ENCODE data around the gene RUFY3. TPM values are rescaled to one million over a fixed set of nuclear protein-coding genes. Genes with fewer than 3 reads are reported as not detected.
"Not testable (repeated sequence)": the region's sequence is repeated elsewhere in the genome, so short reads cannot be mapped to it uniquely, and the experiment has no call there.

The RUFY3 gene
- total and polyA plus RNA-seq, 5 donors from 2014 or later = 0.79 to 14.9 (median 1.8) TPM

DNA sequence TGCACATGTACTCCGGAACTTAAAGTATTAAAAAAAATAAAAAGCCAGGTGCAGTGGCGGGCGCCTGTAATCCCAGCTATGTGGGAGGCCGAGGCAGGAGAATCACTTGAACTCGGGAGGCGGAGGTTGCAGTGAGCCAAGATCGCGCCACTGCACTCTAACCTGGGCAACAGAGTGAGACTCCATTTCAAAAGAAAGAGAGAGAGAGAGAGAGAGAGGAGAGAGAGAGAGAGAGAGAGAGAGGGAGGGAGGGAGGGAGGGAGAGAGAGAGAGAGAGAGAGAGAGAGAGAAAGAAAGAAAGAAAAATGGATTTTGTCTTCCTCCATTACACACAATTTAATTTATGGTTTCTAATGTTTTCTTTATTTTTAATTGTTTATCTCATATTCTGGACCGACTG, 11.1 kb downstream of the RUFY3 start:
- not testable (repeated sequence) for H3K4me3 ChIP-seq (ENCODE audit: low read depth, low read length); DNase-seq; H3K27me3 Mint-ChIP-seq; H3K36me3 ChIP-seq (ENCODE audit: control insufficient read depth, insufficient read depth, low read length); H3K9me3 Mint-ChIP-seq; ATAC-seq (ENCODE audit: low read depth in 2 of 2); H3K9me3 ChIP-seq (ENCODE audit: control insufficient read depth in 2 of 2, low read length in 2 of 2); H3K27ac ChIP-seq (ENCODE audit: insufficient read depth, low read length, poor library complexity, severe bottlenecking); H3K36me3 Mint-ChIP-seq; H3K27ac Mint-ChIP-seq; H3K27me3 ChIP-seq (ENCODE audit: control insufficient read depth, insufficient read depth, low read length)
- peak overlapping the region in 1 of 4 donors; percentile 43 for H3K4me3 Mint-ChIP-seq
- H3K4me1 Mint-ChIP-seq = peaks cover 18 to 38% (median 25%) of the 10 kb centered on the region in 4 donors
- H3K4me1 ChIP-seq (ENCODE audit: control insufficient read depth, insufficient read depth, low read length, poor library complexity, severe bottlenecking) = peaks cover 33% of the 10 kb centered on the region

DNA sequence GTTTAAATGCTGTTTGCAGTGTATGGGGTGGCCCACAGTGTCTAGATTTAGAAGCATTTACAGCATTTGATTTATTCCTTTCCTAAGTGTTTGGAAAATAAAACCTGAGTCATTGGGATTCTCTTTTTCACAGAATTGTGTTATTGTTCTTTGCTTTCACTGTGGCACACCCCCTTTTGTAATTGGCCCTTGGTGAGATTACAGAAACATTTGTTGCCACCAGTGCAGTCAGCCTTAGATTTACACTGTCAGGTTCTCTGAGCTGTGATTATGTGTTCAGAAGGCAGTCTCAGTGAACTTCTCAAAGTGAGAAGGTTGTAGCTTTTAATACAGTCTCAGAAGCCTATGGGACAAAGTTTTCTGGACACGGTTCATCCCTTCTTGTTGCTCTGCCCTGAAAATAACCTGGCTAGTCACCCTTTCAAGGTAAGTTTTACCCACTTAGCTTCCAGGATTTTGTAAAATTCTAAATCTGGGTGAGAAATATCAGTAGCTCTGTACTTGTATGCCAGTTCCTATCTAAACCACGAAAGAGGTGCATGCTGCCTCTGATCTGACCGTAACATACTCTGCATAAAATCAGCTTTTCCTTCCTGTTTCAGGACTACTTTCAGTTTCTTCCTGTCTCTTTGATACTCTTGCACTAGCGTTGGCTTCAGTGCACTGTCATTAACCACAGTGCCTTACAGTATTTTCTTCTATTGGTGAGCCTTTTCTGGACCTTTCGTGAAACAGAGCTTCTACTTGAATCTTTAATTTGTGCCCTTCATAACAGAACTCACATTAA, 12.6 kb downstream of the RUFY3 start:
- no peaks in the 10 kb centered on the region for H3K27me3 Mint-ChIP-seq
- DNase-seq = peak in 2 of 3 donors; percentile 60 to 82
- peak overlapping the region; percentile 83 for H3K4me3 ChIP-seq (ENCODE audit: low read depth, low read length)
- H3K4me1 ChIP-seq (ENCODE audit: control insufficient read depth, insufficient read depth, low read length, poor library complexity, severe bottlenecking) = peaks cover 33% of the 10 kb centered on the region
- peak overlapping the region; percentile 59 to 91 (median 66) for H3K4me3 Mint-ChIP-seq
- no peaks in the 10 kb centered on the region for H3K36me3 ChIP-seq (ENCODE audit: control insufficient read depth, insufficient read depth, low read length)
- peak overlapping the region; percentile 65 for H3K27ac ChIP-seq (ENCODE audit: insufficient read depth, low read length, poor library complexity, severe bottlenecking)
- no peaks in the 10 kb centered on the region for H3K27me3 ChIP-seq (ENCODE audit: control insufficient read depth, insufficient read depth, low read length)
- no peaks in the 10 kb centered on the region for H3K36me3 Mint-ChIP-seq
- ATAC-seq (ENCODE audit: low read depth in 2 of 2) = peak; percentile 92 to 93
- H3K9me3 ChIP-seq (ENCODE audit: control insufficient read depth in 2 of 2, low read length in 2 of 2) = no peaks in the 10 kb centered on the region
- peaks cover 18 to 38% (median 25%) of the 10 kb centered on the region in 4 donors for H3K4me1 Mint-ChIP-seq
- no peaks in the 10 kb centered on the region for H3K9me3 Mint-ChIP-seq
- H3K27ac Mint-ChIP-seq = peak overlapping the region; percentile 69 to 96 (median 79)

DNA sequence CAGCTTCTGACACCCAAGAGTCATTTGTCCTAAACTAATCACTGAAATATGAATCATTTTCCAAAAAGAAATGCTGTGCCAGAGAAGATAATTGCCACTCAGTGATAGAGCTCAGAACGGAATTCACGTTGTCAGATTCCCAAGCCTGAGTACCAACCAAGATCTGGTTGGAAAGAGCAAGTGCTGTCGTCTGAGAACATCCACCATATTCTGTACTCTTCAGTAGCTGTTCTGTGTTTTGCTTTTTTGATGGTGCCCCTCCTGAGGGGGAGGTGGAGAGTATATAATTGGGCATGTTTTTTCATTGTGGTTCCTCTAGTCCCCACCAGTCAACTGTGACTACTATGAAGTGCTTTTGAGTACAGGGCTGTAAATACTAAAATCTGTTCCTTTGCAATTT, 13.2 kb downstream of the RUFY3 start:
- no peaks in the 10 kb centered on the region for H3K27me3 Mint-ChIP-seq
- H3K4me1 Mint-ChIP-seq = peaks cover 18 to 38% (median 25%) of the 10 kb centered on the region in 4 donors
- no peaks in the 10 kb centered on the region for H3K36me3 ChIP-seq (ENCODE audit: control insufficient read depth, insufficient read depth, low read length)
- no peaks in the 10 kb centered on the region for H3K27me3 ChIP-seq (ENCODE audit: control insufficient read depth, insufficient read depth, low read length)
- H3K9me3 ChIP-seq (ENCODE audit: control insufficient read depth in 2 of 2, low read length in 2 of 2) = no peaks in the 10 kb centered on the region
- peak overlapping the region; percentile 83 for H3K4me3 ChIP-seq (ENCODE audit: low read depth, low read length)
- H3K27ac ChIP-seq (ENCODE audit: insufficient read depth, low read length, poor library complexity, severe bottlenecking) = peak overlapping the region; percentile 65
- DNase-seq (peak in 1 of 3 donors; percentile 12), ATAC-seq (ENCODE audit: low read depth in 2 of 2) (peak; percentile 26 to 56)
- H3K4me3 Mint-ChIP-seq = peak overlapping the region; percentile 59 to 91 (median 66)
- H3K27ac Mint-ChIP-seq = peak overlapping the region; percentile 69 to 96 (median 79)
- no peaks in the 10 kb centered on the region for H3K9me3 Mint-ChIP-seq
- peaks cover 33% of the 10 kb centered on the region for H3K4me1 ChIP-seq (ENCODE audit: control insufficient read depth, insufficient read depth, low read length, poor library complexity, severe bottlenecking)
- H3K36me3 Mint-ChIP-seq = no peaks in the 10 kb centered on the region

DNA sequence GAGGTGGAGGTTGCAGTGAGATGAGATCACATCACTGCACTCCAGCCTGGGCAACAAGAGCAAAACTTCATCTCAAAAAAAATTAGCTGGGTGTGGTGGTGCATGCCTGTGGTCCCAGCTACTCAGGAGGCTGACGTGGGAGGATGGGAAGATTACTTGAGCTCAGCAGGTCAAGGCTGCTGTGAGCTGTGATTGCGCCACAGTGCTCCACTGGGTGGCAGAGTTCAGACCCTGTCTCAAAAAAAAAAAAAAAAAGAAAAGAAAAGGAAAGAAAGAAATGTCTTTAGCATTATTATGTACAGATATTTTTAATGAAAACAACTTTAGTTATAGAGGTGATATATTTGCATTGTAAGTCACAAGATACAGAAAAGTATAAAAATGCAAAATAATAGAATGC, 14.2 kb downstream of the RUFY3 start:
- not testable (repeated sequence) for H3K9me3 ChIP-seq (ENCODE audit: control insufficient read depth in 2 of 2, low read length in 2 of 2); H3K9me3 Mint-ChIP-seq; H3K36me3 ChIP-seq (ENCODE audit: control insufficient read depth, insufficient read depth, low read length); H3K27me3 ChIP-seq (ENCODE audit: control insufficient read depth, insufficient read depth, low read length); H3K27ac ChIP-seq (ENCODE audit: insufficient read depth, low read length, poor library complexity, severe bottlenecking); H3K27me3 Mint-ChIP-seq; H3K4me3 ChIP-seq (ENCODE audit: low read depth, low read length); ATAC-seq (ENCODE audit: low read depth in 2 of 2); H3K36me3 Mint-ChIP-seq
- Mint-ChIP-seq H3K27ac (peak overlapping the region; percentile 18 to 79 (median 44)), H3K4me1 (peaks cover 18 to 38% (median 26%) of the 10 kb centered on the region in 4 donors), H3K4me3 (peak overlapping the region; percentile 44 to 72 (median 54))
- H3K4me1 ChIP-seq (ENCODE audit: control insufficient read depth, insufficient read depth, low read length, poor library complexity, severe bottlenecking) = peaks cover 33% of the 10 kb centered on the region
- DNase-seq = peak; percentile 8 to 63 (median 27)

DNA sequence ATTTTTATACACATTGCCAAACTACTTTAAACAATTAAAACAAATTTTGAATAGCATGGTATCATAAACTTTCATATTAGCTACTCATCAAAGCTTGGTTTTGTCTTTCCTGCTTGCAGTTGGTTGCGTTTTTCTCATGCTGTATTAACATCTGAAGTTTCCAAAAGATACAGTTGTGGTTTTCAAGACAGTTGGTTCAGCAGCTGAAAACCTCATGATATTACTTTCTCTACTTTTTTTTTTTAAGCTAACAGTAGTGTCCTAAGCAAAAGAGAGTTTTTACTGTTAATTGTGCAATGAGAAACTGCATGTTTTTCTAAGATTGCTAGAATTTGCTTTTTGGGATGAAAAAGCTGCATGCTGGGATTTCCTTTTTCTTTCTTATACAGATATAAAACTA, 15.2 kb downstream of the RUFY3 start:
- H3K36me3 Mint-ChIP-seq = no peaks in the 10 kb centered on the region
- H3K4me1 Mint-ChIP-seq = peaks cover 18 to 38% (median 26%) of the 10 kb centered on the region in 4 donors
- DNase-seq = peak in 2 of 3 donors; percentile 18 to 31
- H3K27ac Mint-ChIP-seq = peak overlapping the region in 2 of 3 donors; percentile 31 to 45
- peaks cover 33% of the 10 kb centered on the region for H3K4me1 ChIP-seq (ENCODE audit: control insufficient read depth, insufficient read depth, low read length, poor library complexity, severe bottlenecking)
- no peak for ATAC-seq (ENCODE audit: low read depth in 2 of 2)
- no peaks in the 10 kb centered on the region for H3K27me3 Mint-ChIP-seq
- H3K36me3 ChIP-seq (ENCODE audit: control insufficient read depth, insufficient read depth, low read length) = no peaks in the 10 kb centered on the region
- H3K27ac ChIP-seq (ENCODE audit: insufficient read depth, low read length, poor library complexity, severe bottlenecking) = no peak overlapping the region
- H3K4me3 Mint-ChIP-seq = peak overlapping the region in 2 of 4 donors; percentile 8 to 66
- no peaks in the 10 kb centered on the region for H3K9me3 Mint-ChIP-seq
- no peaks in the 10 kb centered on the region for H3K27me3 ChIP-seq (ENCODE audit: control insufficient read depth, insufficient read depth, low read length)
- H3K9me3 ChIP-seq (ENCODE audit: control insufficient read depth in 2 of 2, low read length in 2 of 2) = no peaks in the 10 kb centered on the region
- H3K4me3 ChIP-seq (ENCODE audit: low read depth, low read length) = peak overlapping the region; percentile 20

DNA sequence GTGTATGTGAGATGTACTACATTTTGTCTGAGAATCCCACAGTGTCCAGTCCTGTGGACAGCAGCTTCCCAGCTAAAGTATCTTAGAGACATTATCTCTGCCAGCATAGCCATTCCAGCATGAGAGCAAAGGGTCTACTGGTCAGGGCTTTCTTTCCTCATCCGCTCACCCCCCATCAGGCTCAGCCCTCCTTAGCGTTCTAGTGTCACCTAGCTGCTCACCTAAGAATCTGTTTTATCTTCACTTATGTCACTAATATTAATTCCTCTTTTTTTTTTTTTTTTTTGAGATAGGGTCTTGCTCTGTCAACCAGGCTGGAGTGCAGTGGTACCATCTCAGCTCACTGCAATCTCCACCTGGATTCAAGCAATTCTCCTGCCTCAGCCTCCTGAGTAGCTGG, 15.6 kb downstream of the RUFY3 start:
- peaks cover 2% of the 10 kb centered on the region for H3K27me3 Mint-ChIP-seq
- Histone ChIP-seq H3K4me3 (ENCODE audit: low read depth, low read length) (peak overlapping the region; percentile 20), H3K36me3 (ENCODE audit: control insufficient read depth, insufficient read depth, low read length) (no peaks in the 10 kb centered on the region), H3K27me3 (ENCODE audit: control insufficient read depth, insufficient read depth, low read length) (no peaks in the 10 kb centered on the region), H3K27ac (ENCODE audit: insufficient read depth, low read length, poor library complexity, severe bottlenecking) (no peak overlapping the region), H3K4me1 (ENCODE audit: control insufficient read depth, insufficient read depth, low read length, poor library complexity, severe bottlenecking) (peaks cover 33% of the 10 kb centered on the region), H3K9me3 (ENCODE audit: control insufficient read depth in 2 of 2, low read length in 2 of 2) (no peaks in the 10 kb centered on the region)
- DNase-seq (no peak), ATAC-seq (ENCODE audit: low read depth in 2 of 2) (no peak)
- no peaks in the 10 kb centered on the region for H3K36me3 Mint-ChIP-seq
- peak overlapping the region in 2 of 4 donors; percentile 8 to 66 for H3K4me3 Mint-ChIP-seq
- H3K9me3 Mint-ChIP-seq = no peaks in the 10 kb centered on the region
- peak overlapping the region in 2 of 3 donors; percentile 31 to 45 for H3K27ac Mint-ChIP-seq
- peaks cover 18 to 36% (median 26%) of the 10 kb centered on the region in 4 donors for H3K4me1 Mint-ChIP-seq

DNA sequence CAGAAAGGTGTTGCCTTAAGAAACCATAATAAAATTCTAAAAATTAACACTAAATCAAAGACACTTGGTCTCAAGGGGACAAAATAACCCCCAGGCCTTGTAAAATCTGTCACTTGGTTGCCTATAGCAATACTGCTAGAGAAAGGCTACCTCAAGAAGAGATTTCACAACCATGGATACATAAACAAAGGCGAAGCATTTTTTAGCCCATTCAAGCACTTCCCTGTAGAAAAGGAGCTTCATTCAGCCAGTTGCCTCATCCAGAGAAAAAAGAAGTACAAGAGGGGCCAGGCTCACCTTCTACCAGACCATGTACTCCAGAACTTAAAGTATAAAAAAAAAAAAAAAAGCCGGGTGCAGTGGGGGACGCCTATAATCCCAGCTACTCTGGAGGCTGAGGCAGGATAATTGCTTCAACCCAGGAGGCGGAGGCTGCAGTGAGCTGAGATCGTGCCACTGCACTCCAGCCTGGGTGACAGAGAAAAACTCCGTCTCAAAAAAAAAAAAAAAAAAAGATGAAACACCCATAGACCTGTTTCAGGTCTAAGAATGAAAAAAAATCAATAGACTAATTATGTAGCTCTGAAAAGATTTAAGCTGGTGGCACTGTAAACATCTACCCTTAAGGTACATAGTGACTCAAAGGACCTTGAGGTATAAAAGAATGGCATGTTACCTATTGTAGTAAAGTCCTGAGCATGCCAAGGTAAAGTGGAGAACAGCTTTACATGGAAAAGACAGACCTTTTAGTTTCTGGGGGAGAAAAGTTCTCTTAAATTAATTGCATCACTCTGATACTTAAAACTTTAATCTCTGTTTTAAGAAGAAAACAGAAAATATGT, 18.0 kb downstream of the RUFY3 start:
- H3K27ac Mint-ChIP-seq = no peak overlapping the region
- Histone ChIP-seq H3K27me3 (ENCODE audit: control insufficient read depth, insufficient read depth, low read length) (no peaks in the 10 kb centered on the region), H3K27ac (ENCODE audit: insufficient read depth, low read length, poor library complexity, severe bottlenecking) (no peak overlapping the region), H3K36me3 (ENCODE audit: control insufficient read depth, insufficient read depth, low read length) (no peaks in the 10 kb centered on the region), H3K9me3 (ENCODE audit: control insufficient read depth in 2 of 2, low read length in 2 of 2) (no peaks in the 10 kb centered on the region), H3K4me1 (ENCODE audit: control insufficient read depth, insufficient read depth, low read length, poor library complexity, severe bottlenecking) (peaks cover 23% of the 10 kb centered on the region), H3K4me3 (ENCODE audit: low read depth, low read length) (no peak overlapping the region)
- H3K27me3 Mint-ChIP-seq = peaks cover 4% of the 10 kb centered on the region
- peaks cover 15 to 27% (median 21%) of the 10 kb centered on the region in 4 donors for H3K4me1 Mint-ChIP-seq
- H3K9me3 Mint-ChIP-seq = no peaks in the 10 kb centered on the region
- ATAC-seq (ENCODE audit: low read depth in 2 of 2) = no peak
- no peaks in the 10 kb centered on the region for H3K36me3 Mint-ChIP-seq
- H3K4me3 Mint-ChIP-seq = no peak overlapping the region
- DNase-seq = no peak

All from CD4-positive, CD25-positive, alpha-beta regulatory T cell (primary cell).